Activated T-helper 1 cell treated with Interleukin-2 at 50 U/mL for 16 hours (primary cell): ENCODE data around the gene GTF2IRD1.
"Not testable (repeated sequence)": the region's sequence is repeated elsewhere in the genome, so short reads cannot be mapped to it uniquely, and the experiment has no call there.

Experiments used
- DNase-seq: peaks from one replicate; pipeline ENCODE4 v3.0.0-alpha.2; 2020; ENCODE audit warnings: low read depth

Gene GTF2IRD1

DNA sequence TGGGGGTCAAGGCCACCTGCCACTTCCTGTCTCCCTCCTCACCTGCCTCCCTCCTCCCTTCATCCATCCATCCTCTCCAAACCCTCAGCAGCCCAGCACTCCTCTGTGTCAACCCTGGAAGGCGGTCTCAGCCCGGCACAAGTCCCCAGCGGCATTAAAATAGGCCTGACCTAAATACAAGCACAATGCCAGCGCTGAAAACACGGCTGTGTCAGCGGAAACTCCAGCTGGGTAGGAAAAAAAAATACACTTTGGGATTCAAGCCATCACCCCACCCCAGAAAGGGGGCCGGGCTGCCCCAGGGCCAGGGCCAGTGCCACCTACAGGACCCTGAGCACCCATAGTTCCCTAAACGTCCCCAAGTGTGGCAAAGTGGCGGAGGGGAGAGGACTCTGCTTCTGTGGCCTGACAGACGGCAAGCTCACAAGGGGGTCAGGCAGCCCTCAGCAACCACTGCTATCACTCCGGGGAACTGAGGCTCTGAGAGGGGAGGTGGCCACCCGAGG lies 22.7 kb upstream of the GTF2IRD1 start:
- DNase-seq: no peak

GRCh38 chr7:74437291-74437571 lies 16.5 kb upstream of the GTF2IRD1 start:
- DNase-seq: not testable (repeated sequence)

- no peak for DNase-seq
These were observed 15.4 kb upstream of the GTF2IRD1 start for GRCh38 chr7:74438327-74438726.

- DNase-seq: no peak
These were observed 14.2 kb upstream of the GTF2IRD1 start for GRCh38 chr7:74439541-74439940.

- DNase-seq: not testable (repeated sequence)
These were observed 13.6 kb upstream of the GTF2IRD1 start for GRCh38 chr7:74440143-74440542.

- no peak for DNase-seq
These were observed 11.9 kb upstream of the GTF2IRD1 start for GRCh38 chr7:74441801-74442200.

DNA sequence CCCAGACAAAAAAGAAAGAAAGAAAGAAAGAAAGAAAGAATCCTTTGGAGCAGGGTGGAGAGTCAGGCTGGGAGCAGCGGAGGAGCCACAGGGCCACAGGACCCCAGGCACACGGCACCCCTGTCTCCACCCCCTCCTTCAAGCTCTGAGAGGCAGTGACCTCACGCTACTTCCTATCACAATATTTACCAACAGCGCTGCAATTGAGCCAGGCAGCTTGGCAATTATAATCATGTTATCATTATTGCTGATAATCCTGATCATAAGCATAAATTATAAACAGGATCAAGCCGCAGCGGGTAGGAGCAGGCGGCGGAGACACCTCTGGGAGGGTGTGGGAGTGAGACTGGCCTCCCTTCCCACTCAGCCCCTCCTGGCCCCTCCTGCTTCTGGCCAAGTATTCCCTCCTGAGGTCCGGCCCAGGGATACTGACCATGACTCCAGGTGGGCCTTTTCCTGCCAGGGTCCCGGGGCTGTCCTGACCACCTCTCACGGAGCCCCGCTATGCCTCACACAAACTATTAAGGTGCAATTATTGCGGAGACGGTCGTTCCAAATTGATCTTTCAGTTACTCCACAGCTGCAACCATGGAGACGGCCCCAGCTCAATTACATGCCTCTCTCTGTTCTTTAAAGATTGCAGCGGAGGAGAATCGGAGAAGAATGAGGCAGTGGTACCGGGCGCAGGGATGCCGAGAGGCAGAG lies 10.0 kb upstream of the GTF2IRD1 start:
- DNase-seq: no peak

DNA sequence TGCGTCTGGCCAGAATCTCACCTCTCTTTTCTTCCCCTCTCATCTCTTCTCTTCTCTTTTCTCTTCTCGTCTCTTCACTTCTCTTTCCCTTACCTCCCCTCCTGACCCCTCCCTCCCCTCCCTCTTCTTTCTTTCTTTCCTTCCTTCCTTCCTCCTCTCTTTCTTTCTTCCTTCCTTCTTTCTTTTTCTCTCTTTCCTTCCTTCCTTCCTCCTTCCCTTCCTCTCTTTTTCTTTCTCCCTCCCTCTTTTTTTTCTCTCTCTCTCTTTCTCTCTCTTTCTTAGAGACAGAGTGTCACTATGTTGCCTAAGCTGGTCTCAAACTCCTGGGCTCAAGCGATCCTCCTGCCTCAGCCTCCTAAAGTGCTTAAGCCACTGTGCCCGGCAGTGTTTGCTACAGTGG lies 4.6 kb upstream of the GTF2IRD1 start:
- no peak for DNase-seq

DNA sequence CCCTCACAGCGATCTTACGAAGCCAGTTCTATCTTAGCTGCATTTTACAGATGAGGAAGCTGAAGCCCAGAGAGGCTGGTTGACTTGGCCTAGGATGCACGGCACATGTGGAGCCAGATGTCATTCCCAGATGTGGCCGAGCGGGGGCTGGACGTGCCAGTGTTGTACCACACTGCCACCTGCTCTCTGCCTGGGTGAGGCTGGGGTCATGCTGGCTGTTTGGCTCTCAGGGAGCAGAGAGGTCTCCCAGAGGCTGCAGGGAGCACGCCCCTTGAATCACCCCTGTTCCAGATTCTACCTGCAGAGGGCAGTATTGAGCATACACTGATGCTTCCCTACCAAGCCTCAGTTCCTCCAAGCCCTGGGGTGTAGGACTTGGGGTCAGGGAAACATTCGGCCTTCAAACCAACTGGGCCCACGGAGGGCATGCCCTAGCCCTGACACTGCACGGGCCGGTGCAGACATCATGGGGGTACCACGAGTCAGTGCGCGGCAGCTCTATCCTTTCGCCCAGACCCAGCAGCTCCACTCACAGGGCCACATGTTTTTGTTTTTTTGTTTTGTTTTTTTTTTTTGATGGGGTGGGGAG lies 3.8 kb upstream of the GTF2IRD1 start:
- DNase-seq: peak; percentile 41

DNA sequence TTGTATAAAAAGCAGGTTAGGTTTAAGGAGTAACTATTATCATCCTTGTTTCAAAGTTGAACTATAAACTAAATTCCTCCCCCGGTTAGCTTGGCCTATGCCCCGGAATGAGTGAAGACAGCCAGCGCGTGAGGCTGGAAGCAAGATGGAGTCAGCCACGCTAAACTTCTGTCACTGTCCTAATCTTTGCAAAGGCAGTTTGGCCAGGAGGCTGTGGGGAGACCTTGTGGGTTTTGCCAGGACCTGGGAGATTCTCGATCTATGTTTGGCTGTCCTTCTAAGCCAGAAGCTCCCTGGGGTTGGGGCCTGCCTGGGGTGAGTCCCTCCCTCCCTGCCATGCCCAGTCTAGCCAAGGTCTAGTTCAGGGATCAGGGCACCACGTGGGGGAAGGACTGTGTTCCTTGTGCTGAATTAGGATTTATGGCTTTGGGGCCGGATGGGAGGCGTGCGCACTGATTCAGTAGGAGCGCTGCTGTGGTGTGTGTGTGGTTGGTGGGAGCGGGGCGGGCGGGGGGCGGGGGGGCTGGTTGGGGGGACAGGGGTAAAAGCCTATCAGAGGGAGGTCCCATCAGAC lies 871 bp upstream of the GTF2IRD1 start:
- DNase-seq: no peak

DNA sequence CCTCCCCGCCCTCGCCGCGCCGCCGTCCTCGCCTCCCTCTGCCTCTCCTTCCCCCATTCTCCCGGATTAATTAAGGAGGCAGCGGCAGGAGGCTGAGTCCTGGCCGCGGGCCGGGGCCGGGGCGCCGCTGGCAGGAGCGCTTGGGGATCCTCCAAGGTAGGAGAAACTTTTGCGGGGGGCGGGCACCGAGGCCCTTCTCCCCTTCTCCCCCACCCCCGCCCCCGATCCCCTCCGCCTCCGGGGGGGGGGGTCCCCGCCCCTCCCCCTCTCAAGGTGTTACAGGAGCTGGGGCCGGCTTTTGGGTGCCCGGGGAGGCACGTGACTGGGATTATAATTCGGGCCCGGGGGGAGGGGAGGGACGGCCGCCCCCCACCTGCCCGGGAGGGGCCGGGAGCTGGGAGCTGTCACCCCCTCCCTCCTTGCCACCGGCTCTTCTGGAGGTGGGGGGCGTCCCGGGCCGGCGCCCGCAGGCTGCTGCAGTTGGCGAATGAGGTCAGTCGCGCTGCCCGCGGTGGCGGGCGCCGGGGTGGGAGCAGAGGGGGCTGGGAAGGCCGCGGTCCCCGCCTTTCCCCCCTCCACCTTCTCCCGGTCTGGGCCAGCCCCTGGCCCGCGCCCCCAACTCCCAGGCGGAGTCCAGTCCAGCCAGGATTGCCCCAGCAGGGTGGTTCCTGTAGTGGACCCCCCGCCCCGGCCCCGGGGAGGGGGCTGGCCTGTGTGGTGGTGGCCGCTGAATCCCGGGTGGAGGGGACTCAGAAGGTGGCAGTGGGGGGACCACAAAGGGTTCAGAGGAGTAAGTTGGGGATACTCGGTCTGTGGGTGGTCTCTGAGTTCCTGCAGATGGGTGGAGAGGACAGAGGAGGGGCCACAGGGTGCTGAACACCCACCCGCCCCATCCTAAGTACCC lies 567 bp downstream of the GTF2IRD1 start:
- no peak for DNase-seq

GRCh38 chr7:74454925-74455288 lies 1.2 kb downstream of the GTF2IRD1 start:
- no peak for DNase-seq

GRCh38 chr7:74455291-74455804 lies 1.6 kb downstream of the GTF2IRD1 start:
- DNase-seq: no peak

- no peak for DNase-seq
These were observed 2.2 kb downstream of the GTF2IRD1 start for GRCh38 chr7:74455928-74456327.

DNA sequence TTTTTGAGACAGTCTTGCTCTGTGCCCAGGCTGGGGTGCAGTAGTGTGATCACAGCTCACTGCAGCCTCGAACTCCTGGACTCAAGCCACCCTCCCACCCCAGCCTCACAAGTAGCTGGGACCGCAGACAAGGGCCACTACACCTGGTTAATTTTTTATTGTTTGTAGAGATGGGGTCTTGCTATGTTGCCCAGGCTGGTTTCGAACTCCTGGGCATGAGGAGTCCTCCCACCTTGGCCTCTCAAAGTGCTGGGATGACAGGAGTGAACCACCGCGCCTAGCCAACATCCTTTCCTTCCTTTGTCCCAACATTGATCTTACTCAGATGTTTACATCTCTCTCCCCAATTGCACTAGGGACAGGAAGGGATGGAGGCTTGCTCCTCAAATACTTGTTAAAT lies 3.3 kb downstream of the GTF2IRD1 start:
- no peak for DNase-seq

GRCh38 chr7:74461970-74462706 lies 8.4 kb downstream of the GTF2IRD1 start:
- no peak for DNase-seq

GRCh38 chr7:74462707-74463100 lies 9.0 kb downstream of the GTF2IRD1 start:
- DNase-seq: no peak

GRCh38 chr7:74464931-74465886 lies 11.5 kb downstream of the GTF2IRD1 start:
- no peak for DNase-seq

DNA sequence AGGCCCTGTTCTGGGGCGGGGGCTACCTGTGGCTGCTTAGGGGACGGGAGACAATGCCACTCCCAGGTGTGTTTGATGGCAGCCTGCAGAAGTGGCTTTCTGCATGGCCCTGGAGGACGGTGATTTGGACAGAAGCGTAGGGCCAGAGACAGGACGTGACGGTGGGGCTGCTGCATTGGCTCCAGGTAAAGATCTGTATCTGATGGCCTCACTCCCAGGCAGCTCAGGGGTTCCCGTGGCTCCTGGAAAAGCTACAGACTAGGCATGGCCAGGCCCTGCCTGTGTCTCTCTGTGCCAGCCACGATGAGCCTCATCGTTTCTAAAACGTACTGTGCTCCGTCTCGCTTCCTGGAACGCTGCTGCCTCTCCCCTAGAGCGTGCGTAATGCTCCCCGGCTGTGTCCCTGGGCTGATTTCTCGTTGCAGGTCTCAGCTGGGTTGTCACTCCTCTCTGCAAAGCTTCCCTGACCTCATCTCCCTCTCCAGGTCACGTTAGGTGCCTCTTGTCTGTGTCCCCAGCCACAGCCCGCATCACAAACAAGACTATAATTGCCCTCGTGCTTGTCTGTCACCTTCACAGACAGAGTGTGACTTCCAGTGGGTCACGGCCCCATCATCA lies 12.6 kb downstream of the GTF2IRD1 start:
- DNase-seq: no peak

GRCh38 chr7:74467876-74468275 lies 14.2 kb downstream of the GTF2IRD1 start:
- no peak for DNase-seq
